Nucleus accumbens (tissue), 56 donors: ENCODE measurements around the gene SYNGR2.

Source experiments
- DNase-seq, 56 donors: peaks; one replicate each; lab custom pipeline; 2025; lab: John Stamatoyannopoulos, UW

The SYNGR2 gene, protein sequence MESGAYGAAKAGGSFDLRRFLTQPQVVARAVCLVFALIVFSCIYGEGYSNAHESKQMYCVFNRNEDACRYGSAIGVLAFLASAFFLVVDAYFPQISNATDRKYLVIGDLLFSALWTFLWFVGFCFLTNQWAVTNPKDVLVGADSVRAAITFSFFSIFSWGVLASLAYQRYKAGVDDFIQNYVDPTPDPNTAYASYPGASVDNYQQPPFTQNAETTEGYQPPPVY

DNA sequence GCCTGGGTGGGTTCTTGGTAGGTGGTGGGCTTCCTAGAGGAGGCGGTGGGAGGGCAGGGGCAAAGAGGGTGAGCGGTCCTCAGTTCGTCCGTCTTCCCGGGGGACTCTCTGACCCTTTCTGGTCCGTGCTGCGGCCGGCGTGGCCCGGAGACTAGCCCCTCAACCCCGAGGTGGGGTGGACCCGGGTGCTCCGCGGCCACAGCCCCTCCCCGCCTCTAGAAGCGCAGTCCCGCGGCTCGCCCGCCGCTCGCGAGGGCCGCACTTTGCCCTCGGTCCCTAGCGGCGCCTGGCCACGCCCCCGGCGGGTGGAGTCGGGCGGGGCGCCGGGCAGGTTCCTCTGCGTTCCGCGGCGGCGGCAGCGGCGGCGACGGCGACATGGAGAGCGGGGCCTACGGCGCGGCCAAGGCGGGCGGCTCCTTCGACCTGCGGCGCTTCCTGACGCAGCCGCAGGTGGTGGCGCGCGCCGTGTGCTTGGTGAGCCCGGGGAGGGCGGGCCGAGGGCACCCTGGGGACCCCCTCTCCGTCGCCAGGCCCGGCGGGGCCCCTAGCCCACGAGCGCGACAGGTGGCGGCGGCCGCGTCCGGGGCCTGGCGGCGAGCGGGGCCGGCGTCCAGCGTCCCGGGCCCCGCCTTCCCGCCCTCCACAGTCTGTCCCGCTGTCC lies at the start of gene SYNGR2:
SYNGR2 (plus strand) TSS at position 340 of the 661 bp plus-strand sequence; CDS start at position 376, 36 bp downstream.
- peak in 48 of 56 donors; percentile 10 to 87 (median 50) for DNase-seq

- no peak for DNase-seq
These were observed 49.6 kb upstream of the SYNGR2 start for GRCh38 chr17:78118801-78119241.

DNA sequence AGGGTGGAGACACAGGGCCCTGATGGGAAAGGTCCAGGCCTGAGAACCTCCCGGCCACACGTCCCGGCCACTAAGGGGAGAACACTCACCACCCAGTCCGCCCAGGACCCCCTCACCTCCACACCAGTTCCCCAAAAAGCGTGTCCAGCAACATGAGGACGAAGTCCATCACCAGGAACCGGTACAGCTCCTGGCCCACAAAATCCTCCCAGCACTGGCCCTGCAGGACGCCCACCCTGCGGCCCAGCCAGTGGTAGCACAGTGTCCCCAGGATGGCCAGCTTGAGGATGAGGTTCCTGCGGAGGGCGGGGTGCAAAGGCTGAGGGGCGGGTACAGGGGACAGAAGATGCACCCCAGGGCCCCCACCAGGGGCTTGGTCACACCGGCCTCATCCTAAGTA lies 47.8 kb upstream of the SYNGR2 start:
- no peak for DNase-seq

GRCh38 chr17:78120971-78121800 lies 47.2 kb upstream of the SYNGR2 start:
- DNase-seq = no peak

- no peak for DNase-seq
These were observed 46.6 kb upstream of the SYNGR2 start for GRCh38 chr17:78121801-78122215.

DNA sequence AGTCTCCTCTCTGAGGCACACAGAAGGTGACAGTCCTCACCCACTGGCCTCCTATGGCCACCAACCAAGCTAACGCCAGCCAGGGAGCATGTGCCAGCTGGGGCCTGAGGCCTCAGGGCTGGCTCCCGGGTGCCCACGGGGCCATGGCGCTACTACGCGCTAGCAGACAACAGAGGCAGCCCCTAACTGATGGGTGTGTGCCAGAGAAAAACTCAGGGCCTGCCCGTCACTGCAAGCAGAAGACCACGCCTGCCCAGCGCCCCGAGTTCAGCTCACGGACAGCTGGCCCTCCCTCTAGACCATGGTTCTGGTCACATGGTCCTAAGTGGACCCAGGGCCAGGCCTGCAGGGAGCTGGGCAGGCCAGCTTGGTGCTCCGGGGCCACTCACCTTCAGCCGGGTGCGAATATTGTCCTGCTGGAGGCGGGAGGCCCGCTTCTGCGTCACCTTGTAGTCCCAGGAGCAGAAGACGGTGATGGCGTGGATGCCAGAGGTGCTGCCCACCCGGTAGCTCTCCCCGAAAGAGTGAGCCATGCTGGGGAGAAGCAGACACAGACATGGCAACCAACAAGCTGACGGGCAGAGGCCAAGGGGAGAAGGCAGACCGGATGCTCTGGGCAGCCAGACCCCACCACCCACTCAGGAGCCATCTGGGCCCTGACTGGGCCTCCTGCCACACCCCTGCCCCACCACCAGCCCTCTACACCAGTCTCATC lies 46.0 kb upstream of the SYNGR2 start:
- DNase-seq = no peak

DNA sequence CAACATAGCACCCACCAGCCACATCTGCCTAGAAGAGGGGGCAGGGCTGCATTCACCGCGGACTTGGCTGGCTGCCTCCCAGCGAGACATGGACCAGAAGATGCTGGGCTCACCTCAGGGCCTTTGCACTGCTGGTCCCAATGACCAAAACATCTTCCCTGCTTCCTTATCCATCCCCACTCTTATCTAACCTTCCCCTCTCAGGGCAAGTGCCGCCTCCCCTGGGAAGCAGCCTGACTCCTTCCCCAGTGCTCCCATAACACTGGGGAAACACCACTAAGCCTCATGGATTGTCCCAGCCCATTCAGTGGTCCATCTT lies 45.5 kb upstream of the SYNGR2 start:
- DNase-seq = no peak

- DNase-seq = no peak
These were observed 45.0 kb upstream of the SYNGR2 start for GRCh38 chr17:78123258-78123929.

- DNase-seq = peak in 1 of 56 donors; percentile 23
These were observed 44.1 kb upstream of the SYNGR2 start for GRCh38 chr17:78124081-78124835.

DNA sequence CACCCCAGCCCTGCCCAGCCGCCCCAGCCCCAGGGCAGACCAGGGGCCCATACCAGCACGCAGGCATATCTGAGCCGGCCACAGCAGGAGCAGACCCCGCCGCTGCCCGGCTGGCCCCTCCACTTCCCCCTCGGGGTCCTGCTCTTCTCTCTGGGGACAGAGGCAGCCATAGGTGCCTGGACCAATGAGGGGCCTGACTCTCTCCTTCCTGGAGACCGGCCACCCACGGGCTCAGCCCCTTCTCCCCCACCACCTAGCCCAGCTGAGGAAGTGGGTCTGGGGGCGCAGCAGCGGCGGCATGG lies 43.6 kb upstream of the SYNGR2 start:
- DNase-seq = no peak

DNA sequence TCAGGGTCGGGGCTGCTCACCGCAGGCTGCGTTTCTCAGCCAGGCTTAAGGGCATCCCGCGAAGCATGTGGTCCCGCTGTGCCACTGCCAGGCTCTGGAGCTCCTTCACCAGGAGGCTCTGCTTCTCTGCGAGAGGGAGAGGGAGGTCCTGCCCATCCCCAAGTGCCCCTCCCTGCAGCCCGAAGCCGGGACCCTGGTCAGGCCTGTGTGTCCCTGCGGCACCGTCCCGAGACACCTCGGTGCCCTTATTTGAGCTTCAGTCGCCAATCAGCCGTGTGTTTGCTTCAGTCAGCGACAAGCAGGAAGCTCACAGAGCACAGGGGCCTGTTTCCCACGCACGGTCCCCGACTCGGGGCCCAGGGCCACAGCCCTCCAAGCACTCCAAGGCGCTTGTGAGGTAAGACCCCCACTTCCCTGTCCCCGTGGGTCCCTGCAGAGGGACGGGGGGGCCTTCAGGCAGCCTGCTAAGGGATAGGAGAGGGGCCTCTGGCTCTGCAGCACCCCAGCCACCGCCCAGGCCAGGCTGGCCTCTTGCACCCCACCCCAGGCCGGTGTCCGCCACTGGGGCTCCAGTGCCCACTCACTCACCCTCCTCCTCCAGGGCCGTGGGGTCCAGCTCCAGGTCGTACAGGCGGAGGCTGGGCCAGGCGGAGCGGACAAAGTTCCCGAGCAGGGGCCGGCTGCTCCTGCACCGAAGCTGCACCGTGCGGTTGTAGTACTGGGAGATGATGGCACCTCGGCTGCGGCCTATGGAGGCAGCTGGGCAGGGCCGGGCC lies 43.1 kb upstream of the SYNGR2 start:
- no peak for DNase-seq

GRCh38 chr17:78125976-78126894 lies 42.1 kb upstream of the SYNGR2 start:
- DNase-seq = peak in 1 of 56 donors; percentile 54

GRCh38 chr17:78126895-78127238 lies 41.5 kb upstream of the SYNGR2 start:
- DNase-seq = no peak

- peak in 54 of 56 donors; percentile 43 to 93 (median 84) for DNase-seq
These were observed 41.0 kb upstream of the SYNGR2 start for GRCh38 chr17:78127239-78127887.

DNA sequence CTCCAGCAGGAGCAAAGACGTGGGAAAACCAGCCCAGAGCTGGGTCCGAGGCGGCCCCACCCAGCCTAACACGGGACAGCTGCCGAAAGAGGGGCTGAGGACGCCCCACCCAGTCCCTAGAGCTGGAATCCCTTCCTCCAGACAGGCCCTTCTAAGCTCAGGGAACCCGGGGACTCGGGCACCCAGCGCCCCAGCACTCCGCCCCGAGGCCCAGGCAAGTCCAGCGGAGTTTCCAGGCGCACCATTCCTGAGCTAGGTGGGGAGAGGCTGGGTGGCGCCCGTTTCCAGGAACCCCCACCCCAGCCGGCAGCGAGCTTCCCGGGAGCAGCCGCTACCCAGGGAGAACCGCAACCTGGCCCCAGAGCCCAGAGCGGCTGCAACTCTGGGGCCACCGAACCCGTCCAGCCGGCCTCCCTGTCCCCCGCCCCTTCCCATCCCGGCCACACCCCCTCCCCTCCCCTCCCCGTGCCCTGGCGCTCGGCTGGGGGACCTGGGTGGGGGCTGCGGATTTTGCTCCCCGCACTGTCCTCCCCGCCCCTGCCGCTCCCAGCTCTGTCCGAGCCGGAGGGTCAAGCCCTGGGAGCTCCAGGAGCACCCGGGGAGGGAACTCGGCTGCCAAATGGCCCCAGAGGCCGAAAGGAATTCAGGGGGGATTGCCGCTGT lies 40.4 kb upstream of the SYNGR2 start:
- DNase-seq = peak in 24 of 56 donors; percentile 25 to 82 (median 59)

GRCh38 chr17:78128551-78129350 lies 39.6 kb upstream of the SYNGR2 start, which contains the start of gene TMC6:
Gene TMC6 (minus strand): TSS chr17:78128755. CDS start chr17:78126832, 1,923 bp downstream.
- peak in 37 of 56 donors; percentile 15 to 80 (median 49) for DNase-seq
